Fibroblast of lung (primary cell): ENCODE results near the gene TANGO6.

ENCODE experiments used
- CTCF ChIP-seq, 2 donors: IDR thresholded peaks in 1 of 2; conservative IDR thresholded peaks in 1 of 2; 1 replicate in 1 of 2; 2 replicates in 1 of 2; pipeline ENCODE4 v1.5.1; 2011 to 2012; ENCODE audit warnings: low read length in 2 of 2, control low read depth in 1 of 2, inconsistent platforms in 1 of 2, low read depth in 1 of 2, mild to moderate bottlenecking in 1 of 2
- EZH2 ChIP-seq: IDR thresholded peaks from 2 replicates; pipeline ENCODE4 v1.5.1; 2012; ENCODE audit warnings: low read length, control low read depth, mild to moderate bottlenecking; ENCODE audit errors: missing control alignments

GRCh38 chr16:69077251-69077650, 233.9 kb downstream of the TANGO6 start:
- TF ChIP-seq CTCF (conservative IDR thresholded peaks at IDR 0.05 in 1 of 2, IDR thresholded peaks at IDR 0.05 in 1 of 2; ENCODE audit: low read depth in 1 of 2, low read length in 2 of 2) (no peak), EZH2 (no peak)
